HG03558 (cell line): ENCODE measurements around the gene CDR2L.
"Not testable (repeated sequence)": the region's sequence is repeated elsewhere in the genome, so short reads cannot be mapped to it uniquely, and the experiment has no call there.

ENCODE experiments used
- ATAC-seq: cut with Tn5 transposase; IDR thresholded peaks from one replicate; pipeline ENCODE4 v1.9.1; 2021; ENCODE audit warnings: moderate number of reproducible peaks; ENCODE audit not compliant: unreplicated experiment; ENCODE audit errors: extremely low read depth

CDR2L gene

GRCh38 chr17:75034236-75034908 lies 46.9 kb downstream of the CDR2L start:
- no peak for ATAC-seq

GRCh38 chr17:75036643-75037268 lies 49.3 kb downstream of the CDR2L start:
- ATAC-seq = no peak

GRCh38 chr17:75039238-75039637 lies 51.8 kb downstream of the CDR2L start:
- ATAC-seq = no peak

- ATAC-seq = no peak
Observed at GRCh38 chr17:75041656-75042280, 54.3 kb downstream of the CDR2L start.

- ATAC-seq = not testable (repeated sequence)
Observed at GRCh38 chr17:75043789-75044188, 56.4 kb downstream of the CDR2L start.

- ATAC-seq = no peak
Observed at GRCh38 chr17:75044716-75045115, 57.3 kb downstream of the CDR2L start.

- not testable (repeated sequence) for ATAC-seq
Observed at GRCh38 chr17:75045946-75046406, 58.5 kb downstream of the CDR2L start.

GRCh38 chr17:75046407-75047289 lies 59.2 kb downstream of the CDR2L start, which contains the start of the genes ATP5PD and KCTD2:
ATP5PD (minus strand) TSS chr17:75046969; CDS start chr17:75042650, 4,319 bp downstream.
KCTD2 (plus strand) TSS chr17:75047225; CDS start chr17:75047251, 26 bp downstream.
- peak; percentile 91 for ATAC-seq

GRCh38 chr17:75047398-75048098 lies 60.1 kb downstream of the CDR2L start:
- ATAC-seq = no peak

- no peak for ATAC-seq
Observed at GRCh38 chr17:75048249-75048878, 60.9 kb downstream of the CDR2L start.

- no peak for ATAC-seq
Observed at GRCh38 chr17:75049057-75049456, 61.6 kb downstream of the CDR2L start.

GRCh38 chr17:75049706-75050105 lies 62.3 kb downstream of the CDR2L start:
- no peak for ATAC-seq

- ATAC-seq = no peak
Observed at GRCh38 chr17:75051941-75052340, 64.5 kb downstream of the CDR2L start.
